ENCODE measurements around the gene MYOZ2.
"Not testable (repeated sequence)": the region's sequence is repeated elsewhere in the genome, so short reads cannot be mapped to it uniquely, and the experiment has no call there.

Gene MYOZ2

DNA sequence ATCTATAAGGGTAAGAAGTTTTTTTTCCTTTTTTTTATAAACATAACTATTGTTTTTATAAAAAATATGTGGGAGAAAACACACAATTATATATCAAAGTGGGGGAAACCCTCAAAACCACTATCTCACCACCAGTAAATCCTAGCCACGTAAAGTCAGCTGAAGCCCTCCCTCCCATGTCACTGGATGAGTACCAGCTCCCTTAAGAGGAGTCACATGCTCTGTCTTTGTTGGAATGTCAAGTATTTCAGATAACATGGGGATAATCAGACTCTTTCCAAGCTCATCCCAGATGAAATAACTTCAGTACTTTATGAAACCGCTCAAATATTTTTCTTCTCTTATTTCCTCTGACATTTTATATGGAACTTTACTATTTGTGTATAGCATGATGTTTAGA lies 2.4 kb downstream of the MYOZ2 start:
- DNase-seq (ENCODE audit: extremely low read depth, low read depth): no peak
- no peak overlapping the region for H3K4me3 ChIP-seq (replicated peaks; ENCODE audit: low read depth, low read length)
- TF ChIP-seq, protein P1, sequence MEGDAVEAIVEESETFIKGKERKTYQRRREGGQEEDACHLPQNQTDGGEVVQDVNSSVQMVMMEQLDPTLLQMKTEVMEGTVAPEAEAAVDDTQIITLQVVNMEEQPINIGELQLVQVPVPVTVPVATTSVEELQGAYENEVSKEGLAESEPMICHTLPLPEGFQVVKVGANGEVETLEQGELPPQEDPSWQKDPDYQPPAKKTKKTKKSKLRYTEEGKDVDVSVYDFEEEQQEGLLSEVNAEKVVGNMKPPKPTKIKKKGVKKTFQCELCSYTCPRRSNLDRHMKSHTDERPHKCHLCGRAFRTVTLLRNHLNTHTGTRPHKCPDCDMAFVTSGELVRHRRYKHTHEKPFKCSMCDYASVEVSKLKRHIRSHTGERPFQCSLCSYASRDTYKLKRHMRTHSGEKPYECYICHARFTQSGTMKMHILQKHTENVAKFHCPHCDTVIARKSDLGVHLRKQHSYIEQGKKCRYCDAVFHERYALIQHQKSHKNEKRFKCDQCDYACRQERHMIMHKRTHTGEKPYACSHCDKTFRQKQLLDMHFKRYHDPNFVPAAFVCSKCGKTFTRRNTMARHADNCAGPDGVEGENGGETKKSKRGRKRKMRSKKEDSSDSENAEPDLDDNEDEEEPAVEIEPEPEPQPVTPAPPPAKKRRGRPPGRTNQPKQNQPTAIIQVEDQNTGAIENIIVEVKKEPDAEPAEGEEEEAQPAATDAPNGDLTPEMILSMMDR (IDR thresholded peaks at IDR 0.05; ENCODE audit: low read depth, low read length, missing control alignments): no peak

DNA sequence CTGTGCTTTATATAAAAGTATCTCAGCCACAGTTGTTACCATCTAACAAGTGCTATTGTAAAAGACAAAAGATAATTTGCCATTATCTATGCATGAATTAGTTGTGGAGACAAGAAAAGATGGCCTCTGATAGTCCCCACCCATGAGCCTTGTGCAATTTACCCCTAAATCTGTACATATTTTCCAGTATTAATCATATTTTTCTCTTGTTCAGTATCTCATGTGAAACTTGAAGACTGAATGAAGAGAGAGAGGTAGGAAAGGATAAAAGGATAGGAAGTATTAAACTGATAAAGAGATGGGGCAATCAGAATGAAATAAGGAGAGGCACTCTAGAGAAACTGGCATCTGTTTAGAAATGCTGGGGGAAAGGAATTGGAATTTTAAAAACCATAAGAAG lies 3.7 kb downstream of the MYOZ2 start:
- TF ChIP-seq, protein P1 (IDR thresholded peaks at IDR 0.05; ENCODE audit: low read depth, low read length, missing control alignments): no peak
- no peak overlapping the region for H3K4me3 ChIP-seq (replicated peaks; ENCODE audit: low read depth, low read length)
- DNase-seq (ENCODE audit: extremely low read depth, low read depth): no peak

DNA sequence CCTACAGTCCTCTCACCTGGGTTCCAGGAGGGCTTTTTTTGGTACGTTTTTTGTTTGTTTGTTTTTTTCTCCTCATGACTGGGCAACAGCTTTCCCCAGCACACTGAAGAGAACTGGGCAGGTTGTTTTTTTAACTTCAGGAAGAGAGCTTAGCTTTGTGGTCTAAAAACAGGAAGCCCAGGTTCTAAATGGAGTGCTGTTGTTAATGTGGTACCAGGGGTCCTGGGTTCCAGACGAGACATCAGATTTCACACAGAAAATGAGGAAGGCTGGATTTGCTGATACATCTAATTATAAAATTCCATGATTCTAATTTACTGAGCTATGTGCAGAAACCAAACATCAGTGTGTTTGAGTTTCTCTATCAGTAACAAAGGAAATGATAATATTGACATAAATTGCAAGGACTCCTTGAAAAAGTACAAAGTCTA lies 4.2 kb downstream of the MYOZ2 start:
- TF ChIP-seq, protein P1 (IDR thresholded peaks at IDR 0.05; ENCODE audit: low read depth, low read length, missing control alignments): no peak
- no peak overlapping the region for H3K4me3 ChIP-seq (replicated peaks; ENCODE audit: low read depth, low read length)
- no peak for DNase-seq (ENCODE audit: extremely low read depth, low read depth)

DNA sequence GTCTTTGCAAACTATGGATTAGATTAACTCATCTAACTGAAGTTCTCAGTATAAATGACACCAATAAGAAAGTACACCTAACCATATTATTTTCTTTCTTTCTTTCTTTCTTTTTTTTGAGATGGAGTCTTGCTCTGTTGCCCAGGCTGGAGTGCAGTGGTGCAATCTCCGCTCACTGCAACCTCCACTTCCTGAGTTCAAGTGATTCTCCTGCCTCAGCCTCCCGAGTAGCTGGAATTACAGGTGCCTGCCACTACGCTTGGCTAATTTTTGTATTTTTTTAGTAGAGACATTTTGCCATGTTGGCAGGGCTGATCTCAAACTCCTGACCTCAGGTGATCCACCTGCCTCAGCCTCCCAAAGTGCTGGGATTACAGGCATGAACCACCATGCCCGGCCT lies 5.7 kb downstream of the MYOZ2 start:
- not testable (repeated sequence) for H3K4me3 ChIP-seq (replicated peaks; ENCODE audit: low read depth, low read length); DNase-seq (ENCODE audit: extremely low read depth, low read depth)

- TF ChIP-seq, protein P1 (IDR thresholded peaks at IDR 0.05; ENCODE audit: low read depth, low read length, missing control alignments): no peak
- DNase-seq (ENCODE audit: extremely low read depth, low read depth): no peak
- H3K4me3 ChIP-seq (replicated peaks; ENCODE audit: low read depth, low read length): no peak overlapping the region
Measured at GRCh38 chr4:119142833-119143232, 7.2 kb downstream of the MYOZ2 start.

GRCh38 chr4:119143341-119143740 lies 7.7 kb downstream of the MYOZ2 start:
- not testable (repeated sequence) for H3K4me3 ChIP-seq (replicated peaks; ENCODE audit: low read depth, low read length); DNase-seq (ENCODE audit: extremely low read depth, low read depth)

DNA sequence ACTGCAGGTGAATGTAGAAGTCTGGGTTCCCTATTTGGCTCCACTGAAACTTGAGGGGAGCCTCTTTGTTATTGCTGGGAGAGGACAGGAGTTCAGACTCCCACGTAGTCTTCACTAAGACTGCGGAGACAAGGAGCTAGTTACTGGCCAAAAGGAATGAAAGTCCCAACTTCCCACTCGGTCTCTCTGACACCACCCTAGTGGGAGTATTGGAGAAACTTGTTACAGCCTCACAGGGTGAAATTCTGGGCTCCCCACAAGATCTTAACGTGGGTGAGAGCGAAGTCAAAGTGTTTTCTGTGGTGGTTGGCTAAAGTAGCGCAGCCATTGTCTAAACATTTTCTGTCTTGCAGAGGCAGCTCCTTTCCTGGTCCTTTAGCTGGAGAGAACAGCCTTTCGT lies 13.5 kb downstream of the MYOZ2 start:
- H3K4me3 ChIP-seq (replicated peaks; ENCODE audit: low read depth, low read length): no peak overlapping the region
- no peak for DNase-seq (ENCODE audit: extremely low read depth, low read depth)
- TF ChIP-seq, protein P1 (IDR thresholded peaks at IDR 0.05; ENCODE audit: low read depth, low read length, missing control alignments): no peak

DNA sequence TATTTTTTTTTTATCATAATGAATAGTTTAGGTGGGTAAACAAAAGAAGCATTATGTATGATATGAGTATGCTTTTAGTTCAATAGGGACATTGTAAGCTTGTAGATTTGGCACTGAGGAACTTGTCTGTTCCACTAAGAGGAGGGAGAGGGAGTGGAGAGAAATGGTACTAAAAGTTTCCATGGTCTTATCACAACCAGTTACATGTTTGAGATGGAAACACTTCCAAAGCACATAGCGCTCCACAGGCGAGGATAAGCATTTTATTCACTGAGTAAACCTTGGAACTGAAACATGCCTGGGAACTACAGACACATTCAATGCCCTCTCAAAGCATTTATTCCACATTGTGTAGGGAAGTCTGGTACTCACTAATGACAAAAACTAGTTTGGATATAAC lies 15.5 kb downstream of the MYOZ2 start:
- H3K4me3 ChIP-seq (replicated peaks; ENCODE audit: low read depth, low read length): no peak overlapping the region
- DNase-seq (ENCODE audit: extremely low read depth, low read depth): no peak
- TF ChIP-seq, protein P1 (IDR thresholded peaks at IDR 0.05; ENCODE audit: low read depth, low read length, missing control alignments): no peak
